HG02759 (cell line): ENCODE data around the gene NDST1.

Experiments used
- ATAC-seq: cut with Tn5 transposase; IDR thresholded peaks from one replicate; pipeline ENCODE4 v1.9.1; 2021; ENCODE audit warnings: mild to moderate bottlenecking, moderate library complexity; ENCODE audit not compliant: unreplicated experiment

Gene NDST1

DNA sequence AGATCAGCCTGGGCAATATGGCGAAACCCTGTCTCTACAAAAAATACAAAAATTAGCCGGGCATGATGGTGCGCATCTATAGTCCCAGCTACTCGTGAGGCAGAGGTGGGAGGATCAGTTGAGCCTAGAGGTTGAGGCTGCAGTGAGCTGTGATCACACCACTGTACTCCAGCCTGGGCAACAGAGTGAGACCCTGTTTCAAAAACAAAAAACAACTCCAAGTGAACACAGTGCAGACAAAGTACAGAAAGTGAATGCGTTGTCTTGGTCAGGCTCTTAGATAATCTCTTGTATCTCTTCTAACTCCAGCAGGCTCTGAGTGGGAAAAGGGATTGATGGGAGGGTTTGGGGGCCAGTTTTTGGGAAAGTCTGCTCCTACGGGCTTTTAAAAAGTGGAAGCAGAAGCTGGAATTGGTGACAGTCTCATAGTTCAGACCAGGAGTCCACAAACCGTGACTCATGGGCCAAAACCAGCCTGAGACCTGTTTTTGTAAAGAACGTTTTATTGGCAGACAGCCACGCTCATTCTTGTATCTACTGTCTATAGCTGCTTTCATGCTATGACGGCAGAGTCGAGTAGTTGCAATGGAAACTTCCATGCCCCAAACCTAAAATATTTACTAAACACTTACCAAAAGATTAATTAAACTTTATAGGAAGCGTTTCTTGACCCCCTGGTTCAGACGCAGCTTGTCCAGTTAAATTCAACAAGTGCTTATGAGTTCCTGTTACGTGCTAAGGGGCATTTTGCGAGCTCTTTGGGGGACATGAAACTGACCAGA lies 32.9 kb downstream of the NDST1 start:
- no peak for ATAC-seq

DNA sequence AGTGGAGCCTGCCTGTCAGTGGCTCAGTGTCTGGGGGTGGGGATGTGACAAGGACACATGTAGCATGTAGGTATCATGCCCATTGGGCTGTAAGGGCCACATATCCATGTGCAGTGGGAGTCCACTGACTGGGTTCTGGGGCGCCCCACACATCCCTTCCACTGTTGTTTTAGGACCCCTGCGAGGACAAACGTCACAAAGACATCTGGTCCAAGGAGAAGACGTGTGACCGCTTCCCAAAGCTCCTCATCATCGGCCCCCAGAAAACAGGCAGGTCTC lies 33.4 kb downstream of the NDST1 start:
- no peak for ATAC-seq

DNA sequence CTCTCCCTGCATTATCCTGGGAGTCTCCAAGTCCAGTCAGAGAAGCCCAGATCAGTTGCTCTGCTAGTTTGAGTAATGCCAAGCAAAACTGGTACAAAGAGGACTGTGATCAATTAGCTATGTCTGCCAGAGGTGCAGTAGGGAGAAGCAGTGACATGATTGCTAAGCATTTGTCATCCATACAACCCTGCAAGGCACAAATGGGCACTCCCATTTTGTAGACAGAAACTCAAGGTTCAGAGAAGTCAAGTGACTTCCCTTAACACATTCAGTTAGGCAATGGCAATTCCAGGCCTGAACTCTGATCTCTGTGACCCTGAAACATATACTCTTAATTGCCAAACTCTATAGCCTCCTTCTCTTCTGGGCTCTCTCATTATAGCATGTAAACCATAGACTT lies 34.0 kb downstream of the NDST1 start:
- ATAC-seq = no peak

DNA sequence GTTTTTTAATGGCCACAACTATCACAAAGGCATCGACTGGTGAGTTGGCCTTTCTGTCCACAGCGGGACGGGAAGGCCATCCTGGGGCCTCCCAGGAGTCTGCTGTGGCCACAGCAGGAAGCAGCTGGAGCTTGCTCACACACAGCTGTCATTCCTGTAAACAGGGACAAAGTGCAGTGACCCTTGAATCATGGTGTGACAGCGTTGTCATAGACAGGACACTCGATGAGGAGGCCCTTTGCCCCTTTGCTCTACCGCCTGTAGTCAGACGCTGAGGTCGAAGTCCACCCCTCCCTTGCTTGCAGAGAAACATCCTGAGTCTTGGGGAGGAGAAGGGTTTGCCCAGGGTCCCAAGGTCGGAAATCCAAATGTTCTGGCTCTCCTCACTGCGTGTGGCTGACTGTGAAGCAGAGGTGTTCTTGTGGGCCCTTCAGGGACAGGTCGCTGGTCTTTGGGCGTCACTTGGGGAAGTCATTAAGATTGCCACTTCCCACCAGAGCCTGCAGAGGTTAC lies 35.1 kb downstream of the NDST1 start:
- ATAC-seq = no peak

DNA sequence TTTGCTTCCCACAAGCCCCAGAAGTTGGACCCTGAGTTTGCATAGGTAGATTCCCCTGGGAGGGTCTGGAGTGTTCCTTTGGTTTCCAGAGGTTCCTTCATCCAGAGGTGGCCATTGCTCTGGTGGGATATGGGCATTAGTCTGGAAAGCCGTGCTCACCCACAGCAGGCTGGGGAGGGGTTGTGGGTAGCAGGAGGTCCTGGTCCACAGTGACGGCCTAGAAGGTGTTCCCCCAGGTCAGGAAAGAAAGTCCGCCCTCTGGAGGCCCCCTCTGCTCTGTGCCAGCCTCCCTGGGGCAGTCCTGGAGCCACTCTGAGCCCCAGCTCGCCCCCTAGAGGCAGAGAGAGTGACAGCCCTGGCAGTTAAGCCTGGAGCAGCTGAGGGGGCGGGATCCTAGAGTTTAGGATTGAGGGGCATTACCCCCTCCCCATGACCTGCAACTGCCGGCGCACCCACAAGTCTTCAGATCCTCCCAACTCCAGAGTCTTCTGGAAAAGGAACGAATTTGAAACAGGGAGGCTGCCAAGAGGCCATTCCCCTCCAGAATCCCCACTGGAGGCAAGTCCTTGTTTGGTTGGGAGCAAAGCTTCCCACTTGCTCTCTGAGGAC lies 36.8 kb downstream of the NDST1 start:
- peak; percentile 96 for ATAC-seq

DNA sequence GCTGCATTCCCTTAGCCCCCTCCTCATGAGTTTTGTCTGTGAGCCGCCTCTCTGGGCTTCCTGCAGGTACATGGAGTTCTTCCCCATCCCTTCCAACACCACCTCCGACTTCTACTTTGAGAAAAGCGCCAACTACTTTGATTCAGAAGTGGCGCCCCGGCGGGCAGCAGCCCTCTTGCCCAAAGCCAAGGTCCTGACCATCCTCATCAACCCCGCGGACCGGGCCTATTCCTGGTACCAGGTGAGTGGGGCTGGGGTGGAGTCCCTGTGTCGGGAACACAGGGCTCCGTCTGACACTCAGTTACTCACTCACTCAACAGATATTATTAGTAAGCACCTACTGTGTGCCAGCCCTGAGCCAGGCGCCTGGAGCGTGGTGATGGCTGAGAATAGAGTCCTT lies 37.3 kb downstream of the NDST1 start:
- no peak for ATAC-seq

DNA sequence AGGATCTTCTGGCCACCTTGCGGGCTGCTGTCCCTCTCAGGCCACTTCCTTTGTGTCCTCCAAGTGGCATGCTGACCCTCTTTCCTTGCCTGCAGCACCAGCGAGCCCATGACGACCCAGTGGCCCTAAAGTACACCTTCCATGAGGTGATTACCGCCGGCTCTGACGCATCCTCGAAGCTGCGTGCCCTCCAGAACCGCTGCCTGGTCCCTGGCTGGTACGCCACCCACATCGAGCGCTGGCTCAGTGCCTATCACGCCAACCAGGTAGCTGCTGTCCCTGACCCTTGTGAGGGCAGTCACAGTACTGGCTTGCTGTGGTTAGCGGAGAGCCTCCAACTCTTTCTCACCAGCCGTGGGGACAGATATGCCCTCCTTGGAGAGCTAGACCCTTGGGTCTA lies 40.2 kb downstream of the NDST1 start:
- ATAC-seq = no peak

DNA sequence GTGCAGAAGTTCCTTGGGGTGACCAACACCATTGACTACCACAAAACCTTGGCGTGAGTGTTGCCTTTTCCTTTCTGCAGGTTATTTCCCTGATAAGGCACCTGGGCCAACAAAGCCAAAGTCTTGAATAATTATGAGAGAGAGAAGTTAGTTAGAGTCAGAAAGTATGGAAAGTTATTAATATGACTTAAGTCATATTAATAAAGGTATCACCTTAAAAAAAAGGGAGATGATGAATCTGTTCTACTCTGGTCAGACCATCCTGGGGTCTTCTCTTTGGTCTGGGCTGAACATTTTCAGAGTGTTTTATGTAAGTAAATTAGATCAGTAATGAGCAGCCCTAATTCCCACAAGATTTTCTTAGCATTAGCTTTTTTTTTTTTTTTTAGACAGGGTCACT lies 41.8 kb downstream of the NDST1 start:
- no peak for ATAC-seq

DNA sequence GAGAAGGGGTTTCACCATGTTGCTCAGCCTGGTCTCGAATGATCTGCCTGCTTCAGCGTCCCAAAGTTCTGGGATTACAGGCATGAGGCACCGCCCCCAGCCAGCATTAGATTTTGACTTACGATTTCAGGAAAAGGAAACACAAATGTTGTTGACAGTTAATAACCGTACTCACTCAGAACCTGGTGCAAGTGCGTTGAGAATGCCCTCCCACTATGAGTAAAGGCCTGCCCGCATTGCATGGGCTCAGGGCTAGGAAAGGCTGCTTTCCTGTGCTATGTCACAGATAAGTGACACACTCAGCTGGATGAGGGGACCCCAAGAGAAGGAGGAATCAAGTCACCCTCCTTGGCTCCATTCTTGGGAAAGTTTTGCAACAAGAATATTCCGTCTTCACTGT lies 42.4 kb downstream of the NDST1 start:
- ATAC-seq = no peak

DNA sequence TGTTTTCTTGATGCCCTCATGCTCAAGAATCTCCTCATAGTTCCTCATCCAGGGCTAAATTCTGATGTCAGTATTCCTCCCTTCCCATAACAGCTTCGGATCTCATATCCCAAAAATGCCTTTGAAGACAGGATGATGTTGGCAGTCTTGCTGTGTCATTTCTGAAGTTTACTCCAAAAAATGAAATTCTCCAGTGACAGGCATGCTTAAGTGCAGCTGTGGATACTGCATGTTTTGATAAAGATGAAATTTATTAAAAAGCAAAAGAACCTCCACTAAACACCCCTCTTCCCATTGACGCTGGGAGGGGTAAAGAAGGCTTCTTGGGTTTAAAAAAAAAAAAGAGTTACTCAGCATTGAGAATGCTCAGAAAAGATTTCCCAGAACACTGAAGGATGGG lies 43.1 kb downstream of the NDST1 start:
- no peak for ATAC-seq

DNA sequence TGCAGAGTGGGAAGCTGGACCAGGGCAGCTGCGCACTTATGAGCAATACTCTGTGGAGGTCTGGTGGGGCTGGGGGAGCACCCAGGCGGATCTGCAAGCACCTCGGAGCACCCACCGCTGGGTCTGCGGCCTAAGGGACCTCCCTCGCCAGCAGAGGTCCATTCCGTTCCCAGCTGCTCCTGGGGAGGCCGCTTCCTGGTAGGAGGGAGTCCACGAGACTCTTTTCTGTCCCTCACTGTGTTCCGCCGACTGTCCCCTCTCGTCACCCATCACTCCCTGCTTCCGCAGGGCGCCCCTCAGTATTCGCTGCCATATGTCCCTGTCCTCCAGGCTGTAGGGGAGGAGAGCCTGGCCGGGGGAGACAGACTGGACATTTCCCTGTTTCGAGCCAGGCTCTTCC lies 45.5 kb downstream of the NDST1 start:
- ATAC-seq = no peak

DNA sequence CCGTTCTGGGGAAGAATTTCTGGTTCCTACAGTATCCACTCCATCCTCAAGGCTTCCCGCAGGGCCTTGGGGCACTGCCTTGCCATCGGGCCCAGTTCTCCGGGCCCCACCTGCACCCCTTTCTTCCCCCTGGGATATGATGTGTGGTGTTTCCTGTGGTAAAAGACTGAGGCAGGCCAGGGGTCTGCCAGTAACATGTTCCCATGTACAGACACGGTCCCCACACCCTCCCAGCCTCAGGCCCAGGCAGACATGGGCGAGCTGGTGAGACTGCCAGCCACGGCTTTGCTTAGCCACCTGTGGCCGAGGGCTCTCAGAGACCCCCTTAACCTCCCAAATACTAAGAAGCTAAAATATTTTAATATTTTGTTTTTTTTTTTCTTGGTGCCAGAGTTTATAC lies 46.0 kb downstream of the NDST1 start:
- ATAC-seq = no peak

DNA sequence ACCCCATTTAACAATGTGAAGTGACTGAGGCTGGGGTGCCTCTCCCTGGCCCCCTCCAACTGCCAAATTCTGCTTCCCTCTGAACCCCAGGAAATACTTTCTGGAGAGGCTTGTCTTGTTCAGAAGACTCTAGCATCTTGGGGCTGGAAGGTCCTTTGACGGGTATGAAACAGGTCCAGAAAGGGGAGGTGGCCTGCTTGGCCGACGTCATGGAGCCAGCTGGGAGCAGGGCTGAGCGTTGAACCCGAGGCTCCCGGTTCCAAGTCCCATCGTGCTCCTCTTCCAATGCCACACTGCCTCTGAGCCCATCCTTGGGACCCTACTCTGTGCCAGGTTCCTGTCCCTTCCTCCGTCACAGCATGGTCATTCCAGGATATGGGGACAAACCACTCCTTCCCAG lies 46.9 kb downstream of the NDST1 start:
- ATAC-seq = no peak

DNA sequence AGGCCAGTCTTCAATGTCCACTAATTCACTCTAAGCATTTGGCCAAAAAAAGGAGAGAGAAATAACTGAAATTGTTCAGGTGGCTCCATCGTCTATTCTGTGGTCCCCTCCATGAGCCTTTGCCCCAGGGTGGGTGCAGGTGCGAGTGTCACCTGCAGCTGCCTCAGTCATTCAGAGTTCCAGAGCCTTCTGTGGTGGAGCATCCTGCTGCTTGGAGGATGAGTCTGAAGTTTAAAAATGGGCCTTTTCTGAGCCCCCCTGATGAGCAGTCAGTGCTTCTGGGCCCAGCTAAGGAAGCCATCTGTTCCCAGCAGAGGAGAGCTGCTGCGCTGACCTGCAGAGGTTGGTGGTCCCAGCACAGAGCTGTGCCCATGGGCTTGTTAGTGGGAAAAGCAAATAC lies 48.2 kb downstream of the NDST1 start:
- ATAC-seq = no peak

DNA sequence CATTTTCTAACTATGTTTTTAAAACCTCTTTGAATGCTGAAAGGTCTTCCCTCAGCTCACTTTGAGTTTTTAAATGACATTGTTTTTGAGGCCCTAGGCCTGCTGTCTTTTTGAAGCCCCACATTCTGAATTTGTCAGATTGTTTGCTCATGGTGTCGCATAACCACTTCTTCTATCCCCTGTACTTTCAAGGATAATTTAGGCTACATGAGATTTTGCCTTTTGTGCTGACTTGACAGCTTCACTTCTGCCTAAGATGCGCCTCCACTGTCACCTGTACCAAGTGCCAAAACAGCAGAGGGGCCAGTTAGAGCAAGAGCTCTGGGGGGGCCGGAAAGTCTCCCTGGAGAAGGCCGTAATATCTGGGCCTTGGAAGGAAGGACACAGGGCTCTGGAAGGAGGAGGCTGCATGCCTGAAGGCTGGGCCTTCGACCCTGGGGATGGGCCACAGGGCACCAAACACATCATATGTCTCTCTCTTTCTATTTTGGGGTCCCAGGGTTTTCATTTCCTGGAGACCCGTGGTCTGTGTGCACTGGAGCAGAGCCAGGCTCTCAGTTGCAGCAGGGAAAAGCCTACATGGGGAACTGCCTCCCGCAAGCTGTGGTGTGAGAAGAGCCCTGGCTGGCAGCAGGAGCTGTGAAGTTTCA lies 49.1 kb downstream of the NDST1 start:
- ATAC-seq = peak; percentile 42

DNA sequence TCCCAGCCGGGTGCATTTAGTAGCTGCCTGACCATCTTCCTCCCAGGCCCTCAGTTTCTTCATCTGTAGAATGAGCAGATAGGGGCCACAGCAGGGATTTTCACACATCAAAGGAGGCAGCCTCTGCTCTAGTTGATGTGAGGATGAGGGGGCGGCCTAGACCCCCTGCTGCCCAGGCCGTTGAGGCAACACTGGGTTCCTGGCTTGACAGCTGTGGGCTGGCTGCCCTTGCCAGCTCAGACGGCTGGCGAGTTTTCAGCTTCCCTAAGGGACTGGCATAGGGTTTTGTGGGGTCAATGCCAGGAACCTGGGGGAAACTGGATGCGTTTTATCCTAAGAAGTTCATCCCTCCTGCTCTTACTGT lies 49.6 kb downstream of the NDST1 start:
- peak; percentile 6 for ATAC-seq

DNA sequence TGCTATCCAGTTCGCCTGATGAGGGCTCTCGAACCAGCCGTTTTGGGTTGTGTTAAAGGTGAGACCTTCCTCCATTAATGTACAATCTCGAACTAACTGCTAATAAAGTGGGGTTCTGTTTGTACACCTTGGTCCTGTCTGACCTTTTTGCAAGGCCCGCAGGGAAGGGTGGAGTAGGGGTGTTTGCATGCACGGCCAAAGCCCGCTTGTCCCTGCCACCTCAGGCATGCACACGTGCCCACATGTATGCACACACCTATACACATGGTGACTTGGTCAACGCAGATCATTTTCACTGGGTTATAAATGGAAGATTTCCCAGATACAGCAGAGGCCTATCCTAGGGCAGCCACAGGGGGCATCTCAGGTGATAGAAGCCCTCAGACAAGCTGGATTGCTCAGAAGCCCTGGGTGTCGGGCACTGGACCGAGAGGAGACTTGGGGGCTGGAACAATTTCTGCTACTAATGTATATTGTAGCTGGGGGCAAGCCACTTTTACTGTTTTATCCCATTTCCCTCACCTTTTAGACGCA lies 50.2 kb downstream of the NDST1 start:
- no peak for ATAC-seq

DNA sequence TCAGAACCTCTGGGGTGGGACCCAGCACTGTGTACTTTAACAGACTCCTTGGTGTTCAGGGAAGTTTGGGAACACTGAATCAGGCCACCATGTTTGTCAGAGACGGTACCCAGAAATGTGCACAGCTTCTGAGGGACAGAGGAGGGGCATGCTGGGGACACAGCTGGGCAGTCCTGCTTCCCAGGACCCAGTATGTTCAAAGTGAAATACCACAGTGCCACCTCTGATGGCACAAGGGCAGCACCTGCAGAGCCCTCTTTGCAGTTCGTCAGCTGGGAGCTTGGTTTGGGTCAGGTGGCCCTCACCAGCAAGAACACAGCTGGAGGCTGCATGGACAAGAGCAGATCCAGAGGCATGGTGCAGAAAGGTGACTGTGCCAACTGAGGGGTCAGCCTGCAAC lies 51.2 kb downstream of the NDST1 start:
- no peak for ATAC-seq

DNA sequence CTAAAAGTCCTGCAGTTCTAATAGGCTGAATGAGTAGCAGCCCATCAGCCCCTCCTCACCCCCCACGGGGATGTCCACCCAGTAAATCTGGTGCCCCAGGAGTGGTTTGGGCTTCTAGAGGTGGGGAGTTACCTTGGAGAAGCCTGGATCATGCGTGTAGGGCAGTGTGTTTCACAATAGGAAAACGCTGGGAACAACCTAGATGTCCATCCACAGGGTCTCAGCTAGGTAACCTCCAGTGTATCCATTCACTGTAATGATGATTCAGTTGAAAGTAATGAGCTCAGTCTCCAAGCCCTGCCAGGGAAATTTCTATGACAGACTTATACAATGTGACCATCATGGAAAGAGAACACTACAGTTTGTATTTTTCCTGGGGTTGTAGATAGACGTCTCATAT lies 51.8 kb downstream of the NDST1 start:
- no peak for ATAC-seq

DNA sequence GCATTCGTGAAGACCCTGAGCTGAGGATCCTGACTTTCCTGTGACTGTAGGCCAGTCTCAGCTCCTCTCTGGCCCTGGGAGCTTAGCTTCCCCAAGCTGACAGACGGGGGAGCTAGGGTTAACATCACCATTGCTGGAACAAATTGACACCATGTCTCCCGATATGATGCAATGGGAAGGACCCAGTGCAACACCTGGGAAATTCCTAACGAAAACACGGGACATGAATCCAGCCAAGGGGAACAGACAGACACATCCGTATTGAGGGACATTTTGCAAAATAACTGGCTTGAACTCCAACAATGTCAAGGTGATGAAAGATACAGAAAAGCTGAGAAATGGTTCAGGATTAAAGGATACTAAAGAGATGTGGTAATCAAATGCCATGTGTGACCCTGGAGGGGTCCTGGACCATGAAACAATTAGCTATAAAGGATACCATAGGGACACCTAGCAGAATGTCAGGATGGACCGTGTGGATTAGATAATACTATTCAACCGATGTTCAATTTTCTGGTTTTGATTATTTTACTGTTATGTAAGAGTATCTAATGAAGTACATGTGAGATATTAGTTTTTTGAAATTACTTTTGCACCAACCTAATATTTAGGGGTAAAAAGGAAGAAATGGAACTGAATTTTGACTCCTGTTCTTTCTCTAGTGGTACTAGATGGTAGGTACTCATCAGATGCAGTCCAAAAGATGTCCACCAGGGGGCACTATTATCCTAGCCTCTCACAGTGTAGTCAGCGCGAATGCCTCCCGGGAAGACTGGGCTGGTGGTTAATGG lies 52.7 kb downstream of the NDST1 start:
- ATAC-seq = peak; percentile 78

DNA sequence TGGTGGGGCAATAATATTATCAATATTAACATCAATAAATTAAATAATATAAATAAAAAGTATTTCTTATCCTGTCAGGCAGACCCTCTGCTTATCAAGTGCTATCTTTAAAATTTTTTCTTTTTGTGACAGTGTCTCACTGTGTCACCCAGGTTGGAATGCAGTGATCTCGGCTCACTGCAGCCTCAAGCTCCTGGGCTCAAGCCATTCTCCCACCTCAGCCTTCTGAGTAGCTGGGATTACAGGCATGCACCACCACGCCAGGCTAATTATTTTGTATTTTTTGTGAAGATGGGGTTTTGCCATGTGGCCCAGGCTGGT lies 53.2 kb downstream of the NDST1 start:
- ATAC-seq = no peak
